SK-N-SH treated with all-trans-retinoic acid at 6 μM for 48 hours (cell line): Measurements from ENCODE around the gene USP14.

Experiments used
- ATAC-seq: fragments of 200-7000 bp; cut with Tn5 transposase; 3 replicates; pipeline ENCODE4 v1.9.1; 2020; ENCODE audit warnings: mild to moderate bottlenecking, moderate library complexity
- BACH2 ChIP-seq: fragments of 250-450 bp; sonication (Bioruptor Pico); IDR thresholded peaks from 2 replicates; pipeline ENCODE4 v1.9.0; 2021; ENCODE audit warnings: mild to moderate bottlenecking, borderline replicate concordance
- CSDC2 ChIP-seq: fragments of 250-450 bp; sonication (Bioruptor Pico); IDR thresholded peaks from 2 replicates; pipeline ENCODE4 v1.5.0; 2020; ENCODE audit warnings: mild to moderate bottlenecking, moderate library complexity
- CSRNP3 ChIP-seq: fragments of 250-450 bp; sonication (Bioruptor Pico); IDR thresholded peaks from 2 replicates; pipeline ENCODE4 v1.5.1; 2021; ENCODE audit warnings: mild to moderate bottlenecking, moderate library complexity
- ESRRG ChIP-seq: fragments of 250-450 bp; sonication (Bioruptor Pico); IDR thresholded peaks from 2 replicates; pipeline ENCODE4 v1.6.1; 2021; ENCODE audit warnings: mild to moderate bottlenecking
- GLIS3 ChIP-seq: fragments of 250-450 bp; sonication (Bioruptor Pico); IDR thresholded peaks from 2 replicates; pipeline ENCODE4 v1.5.0; 2020; ENCODE audit warnings: mild to moderate bottlenecking, moderate library complexity
- OSR1 ChIP-seq: fragments of 250-450 bp; sonication (Bioruptor Pico); IDR thresholded peaks from 2 replicates; pipeline ENCODE4 v1.8.0; 2022; ENCODE audit warnings: moderate library complexity, mild to moderate bottlenecking, inconsistent platforms
- POU6F1 ChIP-seq: fragments of 250-450 bp; sonication (Bioruptor Pico); IDR thresholded peaks from 2 replicates; pipeline ENCODE4 v1.8.0; 2021; ENCODE audit warnings: low read depth, mild to moderate bottlenecking, moderate library complexity, borderline replicate concordance
- PPARA ChIP-seq: fragments of 250-450 bp; sonication (Bioruptor Pico); IDR thresholded peaks from 2 replicates; pipeline ENCODE4 v1.5.0; 2020; ENCODE audit warnings: mild to moderate bottlenecking, borderline replicate concordance
- RARB ChIP-seq: fragments of 250-450 bp; sonication (Bioruptor Pico); IDR thresholded peaks from 2 replicates; pipeline ENCODE4 v1.8.0; 2021; ENCODE audit warnings: mild to moderate bottlenecking, moderate library complexity
- SNAI2 ChIP-seq: fragments of 250-450 bp; sonication (Bioruptor Pico); IDR thresholded peaks from 2 replicates; pipeline ENCODE4 v1.5.0; 2020; ENCODE audit warnings: mild to moderate bottlenecking, moderate library complexity
- TCF4 ChIP-seq: fragments of 250-450 bp; sonication (Bioruptor Pico); IDR thresholded peaks from 2 replicates; pipeline ENCODE4 v1.8.0; 2021; ENCODE audit warnings: mild to moderate bottlenecking, moderate library complexity, borderline replicate concordance
- TOX ChIP-seq: fragments of 250-450 bp; sonication (Bioruptor Pico); IDR thresholded peaks from 2 replicates; pipeline ENCODE4 v1.8.0; 2021; ENCODE audit warnings: mild to moderate bottlenecking, moderate library complexity, borderline replicate concordance
- ZC3H10 ChIP-seq: fragments of 250-450 bp; sonication (Bioruptor Pico); IDR thresholded peaks from 2 replicates; pipeline ENCODE4 v1.5.1; 2021; ENCODE audit warnings: mild to moderate bottlenecking, moderate library complexity
- ZFP3 ChIP-seq: fragments of 250-450 bp; sonication (Bioruptor Pico); IDR thresholded peaks from 2 replicates; pipeline ENCODE4 v1.5.0; 2020; ENCODE audit warnings: mild to moderate bottlenecking, moderate library complexity
- ZFP30 ChIP-seq: fragments of 450-650 bp; formaldehyde crosslinking; IDR thresholded peaks from 2 replicates; pipeline ENCODE4 v1.5.0; 2022; ENCODE audit warnings: mild to moderate bottlenecking, moderate library complexity
- ZNF565 ChIP-seq: fragments of 450-650 bp; formaldehyde crosslinking; conservative IDR thresholded peaks from 2 replicates; pipeline ENCODE4 v1.5.0; 2020; ENCODE audit warnings: low read depth, mild to moderate bottlenecking, moderate library complexity
- ZNF70 ChIP-seq: fragments of 450-650 bp; formaldehyde crosslinking; IDR thresholded peaks from 2 replicates; pipeline ENCODE4 v1.5.0; 2020; ENCODE audit warnings: mild to moderate bottlenecking, moderate library complexity
- ZNF8 ChIP-seq: fragments of 450-650 bp; formaldehyde crosslinking; IDR thresholded peaks from 2 replicates; pipeline ENCODE4 v1.5.0; 2020; ENCODE audit warnings: mild to moderate bottlenecking, moderate library complexity
- TF ChIP-seq, protein P1 (sequence below): fragments of 250-450 bp; sonication (Bioruptor Pico); IDR thresholded peaks from 2 replicates; pipeline ENCODE4 v1.8.0; 2020; ENCODE audit warnings: mild to moderate bottlenecking, moderate library complexity, borderline replicate concordance

USP14 gene

DNA sequence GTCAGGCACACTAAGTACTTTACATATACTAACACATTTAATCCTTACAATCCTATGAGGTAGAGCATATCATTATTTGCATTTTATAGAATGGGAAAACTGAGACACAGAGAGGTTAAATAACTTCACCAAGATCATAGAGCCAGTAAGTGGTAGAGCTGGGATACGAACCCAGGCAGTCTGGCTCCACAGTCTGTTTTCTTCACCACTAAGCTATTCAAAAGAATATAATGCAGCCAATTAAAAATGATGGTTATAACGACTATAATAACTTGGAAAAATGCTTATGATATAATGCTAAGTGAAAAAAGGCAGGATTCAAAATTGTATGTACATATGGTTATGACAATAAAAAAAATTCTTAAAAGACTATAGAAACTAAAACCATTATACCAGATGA is 102.2 kb downstream of the USP14 start:
- no peak for TF ChIP-seq TCF4 (CRISPR knock-in tag)
- no peak for TF ChIP-seq BACH2 (CRISPR knock-in tag)
- no peak for TF ChIP-seq CSRNP3 (CRISPR knock-in tag)
- TF ChIP-seq ZC3H10 (CRISPR knock-in tag), result no peak
- TF ChIP-seq GLIS3 (CRISPR knock-in tag), result no peak
- TF ChIP-seq CSDC2, result no peak
- TF ChIP-seq ZFP3, result no peak
- TF ChIP-seq, protein P1, sequence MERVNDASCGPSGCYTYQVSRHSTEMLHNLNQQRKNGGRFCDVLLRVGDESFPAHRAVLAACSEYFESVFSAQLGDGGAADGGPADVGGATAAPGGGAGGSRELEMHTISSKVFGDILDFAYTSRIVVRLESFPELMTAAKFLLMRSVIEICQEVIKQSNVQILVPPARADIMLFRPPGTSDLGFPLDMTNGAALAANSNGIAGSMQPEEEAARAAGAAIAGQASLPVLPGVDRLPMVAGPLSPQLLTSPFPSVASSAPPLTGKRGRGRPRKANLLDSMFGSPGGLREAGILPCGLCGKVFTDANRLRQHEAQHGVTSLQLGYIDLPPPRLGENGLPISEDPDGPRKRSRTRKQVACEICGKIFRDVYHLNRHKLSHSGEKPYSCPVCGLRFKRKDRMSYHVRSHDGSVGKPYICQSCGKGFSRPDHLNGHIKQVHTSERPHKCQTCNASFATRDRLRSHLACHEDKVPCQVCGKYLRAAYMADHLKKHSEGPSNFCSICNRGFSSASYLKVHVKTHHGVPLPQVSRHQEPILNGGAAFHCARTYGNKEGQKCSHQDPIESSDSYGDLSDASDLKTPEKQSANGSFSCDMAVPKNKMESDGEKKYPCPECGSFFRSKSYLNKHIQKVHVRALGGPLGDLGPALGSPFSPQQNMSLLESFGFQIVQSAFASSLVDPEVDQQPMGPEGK (CRISPR knock-in tag), result no peak
- no peak for TF ChIP-seq ZNF70 (CRISPR knock-in tag)
- TF ChIP-seq PPARA, result no peak
- no peak for TF ChIP-seq SNAI2 (CRISPR knock-in tag)
- no peak for TF ChIP-seq ESRRG (CRISPR knock-in tag)
- no peak for TF ChIP-seq RARB (CRISPR knock-in tag)
- ATAC-seq, result no peak

DNA sequence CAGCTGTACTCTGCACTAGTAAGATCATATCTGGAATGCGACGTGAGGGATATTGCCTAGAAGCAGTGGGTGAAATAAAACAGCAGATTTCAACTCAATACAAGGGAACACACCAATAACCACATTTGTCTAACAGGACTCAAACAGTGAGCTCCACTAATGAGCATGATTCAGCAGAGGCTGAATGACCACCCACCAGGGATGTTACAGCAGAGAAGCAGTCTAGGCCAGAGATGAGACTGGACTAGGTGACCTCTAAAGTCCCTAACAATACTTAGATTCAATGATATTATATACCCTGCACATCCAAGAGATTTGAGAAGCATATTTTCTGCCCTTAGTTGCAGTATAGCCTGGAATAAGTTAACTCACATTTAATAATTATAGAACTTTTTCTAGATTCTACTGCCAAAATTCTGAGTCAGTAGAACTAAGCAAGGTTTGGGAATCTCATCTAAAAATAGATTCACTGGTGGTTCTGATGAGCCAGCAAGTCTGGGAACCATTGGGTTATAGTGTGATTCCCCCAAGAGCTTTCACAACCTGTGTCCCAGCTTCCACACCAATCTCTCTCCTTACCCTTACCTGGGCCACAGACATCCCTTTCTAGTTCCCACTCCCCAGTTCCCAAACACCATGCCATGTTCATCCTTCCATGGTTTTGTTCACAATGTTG is 103.2 kb downstream of the USP14 start:
- no peak for ATAC-seq
- TF ChIP-seq ZFP3 (no peak), TOX (CRISPR knock-in tag) (no peak), PPARA (no peak), ZNF565 (CRISPR knock-in tag) (no peak), GLIS3 (CRISPR knock-in tag) (no peak), TCF4 (CRISPR knock-in tag) (no peak), OSR1 (CRISPR knock-in tag) (no peak), ZFP30 (no peak), SNAI2 (CRISPR knock-in tag) (no peak), BACH2 (CRISPR knock-in tag) (no peak), ZNF8 (no peak), CSDC2 (no peak), POU6F1 (CRISPR knock-in tag) (no peak)
- TF ChIP-seq, all 23 proteins: peak for 0
